Upper lobe of left lung (tissue), 4 donors: Measurements from ENCODE around the gene MEGF9.

ENCODE experiments used
- CTCF ChIP-seq, 6 experiments: fragments of 450-650 bp in 4 of 6; fragments of 200-600 bp in 2 of 6; sonication (generic) in 2 of 6; IDR thresholded peaks; one replicate each; pipeline ENCODE4 v1.5.1; 2016 to 2019; ENCODE audit warnings: antibody characterized with exemption in 6 of 6
- EP300 ChIP-seq, 4 donors: sonication (generic); formaldehyde crosslinking; IDR thresholded peaks; one replicate each; pipeline ENCODE4 v1.5.1; 2017; ENCODE audit warnings: antibody characterized with exemption in 4 of 4, control low read depth in 2 of 4
- POLR2A ChIP-seq, 4 donors: fragments of 450-650 bp; IDR thresholded peaks; one replicate each; pipeline ENCODE4 v1.5.1; 2016 to 2017; ENCODE audit warnings: antibody characterized with exemption in 4 of 4, mild to moderate bottlenecking in 2 of 4
- POLR2AphosphoS5 ChIP-seq, 2 donors: sonication (generic); formaldehyde crosslinking; IDR thresholded peaks; one replicate each; pipeline ENCODE4 v1.5.1; 2017; ENCODE audit warnings: antibody characterized with exemption in 2 of 2

- TF ChIP-seq CTCF (IDR thresholded peaks at IDR 0.05) (no peak), POLR2AphosphoS5 (IDR thresholded peaks at IDR 0.05) (no peak), POLR2A (IDR thresholded peaks at IDR 0.05) (no peak), EP300 (IDR thresholded peaks at IDR 0.05) (no peak)
Observed at GRCh38 chr9:120592210-120592609, 122.1 kb downstream of the MEGF9 start.
